ENCODE measurements around the gene OR2A5. TPM values are rescaled to one million over a fixed set of nuclear protein-coding genes. Genes with fewer than 3 reads are reported as not detected.
"Not testable (repeated sequence)": the region's sequence is repeated elsewhere in the genome, so short reads cannot be mapped to it uniquely, and the experiment has no call there.

The OR2A5 gene
- polyA plus RNA-seq, 1 donor from 2014 or later = not detected

GRCh38 chr7:144006692-144007042 lies 42.1 kb upstream of the OR2A5 start:
- no peaks in the 10 kb centered on the region for H3K9me2 ChIP-seq (ENCODE audit: insufficient read depth, low read length)
- H3K27ac ChIP-seq (ENCODE audit: low read length) = no peak overlapping the region
- no peaks in the 10 kb centered on the region for H3F3A ChIP-seq (ENCODE audit: insufficient read depth, low read length, poor library complexity, severe bottlenecking)
- H4K20me1 ChIP-seq (ENCODE audit: insufficient read depth) = no peaks in the 10 kb centered on the region
- H2AFZ ChIP-seq (ENCODE audit: low read depth, low read length) = no peak overlapping the region
- H3K9ac ChIP-seq (ENCODE audit: low read length) = no peak overlapping the region
- H3K79me2 ChIP-seq (replicated peaks; ENCODE audit: insufficient read depth, low read length) = no peaks in the 10 kb centered on the region
- no peaks in the 10 kb centered on the region for H3K27me3 ChIP-seq (ENCODE audit: insufficient read depth, low read depth, low read length)
- no peak overlapping the region for H3K4me2 ChIP-seq (ENCODE audit: low read length)
- H3K4me3 ChIP-seq (ENCODE audit: low read length) = no peak overlapping the region
- no peaks in the 10 kb centered on the region for H3K36me3 ChIP-seq (ENCODE audit: insufficient read depth, low read length)
- TF ChIP-seq EZH2 (IDR thresholded peaks at IDR 0.05; ENCODE audit: borderline replicate concordance, insufficient read depth, low read length, poor library complexity, severe bottlenecking) (no peak), POLR2AphosphoS5 (IDR thresholded peaks at IDR 0.05) (no peak), REST (IDR thresholded peaks at IDR 0.05; ENCODE audit: borderline replicate concordance) (no peak)
- H3K9me3 ChIP-seq (ENCODE audit: low read length) = peaks cover 4% of the 10 kb centered on the region

DNA sequence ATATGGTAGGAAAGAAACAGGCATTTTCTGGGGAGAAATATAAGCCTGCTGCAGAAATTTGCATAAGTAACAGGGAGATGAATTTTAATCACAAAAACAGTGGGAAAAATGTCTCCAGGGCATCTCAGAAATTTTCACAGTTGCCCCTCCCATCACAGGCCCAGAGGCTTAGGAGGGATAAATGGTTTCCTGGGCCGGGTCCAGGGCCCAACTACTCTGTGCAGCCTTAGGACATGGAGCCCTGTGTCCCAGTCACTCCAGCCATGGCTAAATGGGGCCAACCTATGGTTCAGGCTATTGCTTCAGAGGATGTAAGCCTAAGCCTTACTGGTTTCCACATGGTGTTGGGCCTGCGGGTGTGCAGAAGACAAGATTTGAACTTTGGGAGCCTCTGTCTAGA lies 39.4 kb upstream of the OR2A5 start:
- TF ChIP-seq REST (IDR thresholded peaks at IDR 0.05; ENCODE audit: borderline replicate concordance) (no peak), SMC3 (conservative IDR thresholded peaks at IDR 0.05; ENCODE audit: poor library complexity) (no peak), CTCF (IDR thresholded peaks at IDR 0.05; ENCODE audit: poor library complexity, severe bottlenecking) (no peak), RAD21 (conservative IDR thresholded peaks at IDR 0.05) (no peak), MXI1 (conservative IDR thresholded peaks at IDR 0.05; ENCODE audit: poor library complexity, severe bottlenecking) (no peak), TAF1 (IDR thresholded peaks at IDR 0.05; ENCODE audit: low read depth) (no peak), EZH2 (IDR thresholded peaks at IDR 0.05; ENCODE audit: borderline replicate concordance, insufficient read depth, low read length, poor library complexity, severe bottlenecking) (no peak), EP300 (conservative IDR thresholded peaks at IDR 0.05; ENCODE audit: poor library complexity, severe bottlenecking) (no peak), POLR2AphosphoS5 (IDR thresholded peaks at IDR 0.05) (no peak)
- no peak overlapping the region for H3K9ac ChIP-seq (ENCODE audit: low read length)
- H2AFZ ChIP-seq (ENCODE audit: low read depth, low read length) = no peak overlapping the region
- no peak overlapping the region for H3K4me3 ChIP-seq (ENCODE audit: low read length)
- no peak overlapping the region for H3K4me2 ChIP-seq (ENCODE audit: low read length)
- no peaks in the 10 kb centered on the region for H3F3A ChIP-seq (ENCODE audit: insufficient read depth, low read length, poor library complexity, severe bottlenecking)
- no peaks in the 10 kb centered on the region for H3K36me3 ChIP-seq (ENCODE audit: insufficient read depth, low read length)
- H4K20me1 ChIP-seq (ENCODE audit: insufficient read depth) = no peaks in the 10 kb centered on the region
- H3K79me2 ChIP-seq (replicated peaks; ENCODE audit: insufficient read depth, low read length) = no peaks in the 10 kb centered on the region
- no peaks in the 10 kb centered on the region for H3K9me2 ChIP-seq (ENCODE audit: insufficient read depth, low read length)
- no peak overlapping the region for H3K27ac ChIP-seq (ENCODE audit: low read length)
- H3K27me3 ChIP-seq (ENCODE audit: insufficient read depth, low read depth, low read length) = no peaks in the 10 kb centered on the region
- peaks cover 4% of the 10 kb centered on the region for H3K9me3 ChIP-seq (ENCODE audit: low read length)

GRCh38 chr7:144010061-144010460 lies 38.7 kb upstream of the OR2A5 start:
- not testable (repeated sequence) for H3K27ac ChIP-seq (ENCODE audit: low read length); H3K9me2 ChIP-seq (ENCODE audit: insufficient read depth, low read length); H3K79me2 ChIP-seq (replicated peaks; ENCODE audit: insufficient read depth, low read length); H3K4me2 ChIP-seq (ENCODE audit: low read length); H4K20me1 ChIP-seq (ENCODE audit: insufficient read depth); H3K9ac ChIP-seq (ENCODE audit: low read length); H3K4me3 ChIP-seq (ENCODE audit: low read length); H3K27me3 ChIP-seq (ENCODE audit: insufficient read depth, low read depth, low read length); H2AFZ ChIP-seq (ENCODE audit: low read depth, low read length); H3F3A ChIP-seq (ENCODE audit: insufficient read depth, low read length, poor library complexity, severe bottlenecking); H3K9me3 ChIP-seq (ENCODE audit: low read length); H3K36me3 ChIP-seq (ENCODE audit: insufficient read depth, low read length)

DNA sequence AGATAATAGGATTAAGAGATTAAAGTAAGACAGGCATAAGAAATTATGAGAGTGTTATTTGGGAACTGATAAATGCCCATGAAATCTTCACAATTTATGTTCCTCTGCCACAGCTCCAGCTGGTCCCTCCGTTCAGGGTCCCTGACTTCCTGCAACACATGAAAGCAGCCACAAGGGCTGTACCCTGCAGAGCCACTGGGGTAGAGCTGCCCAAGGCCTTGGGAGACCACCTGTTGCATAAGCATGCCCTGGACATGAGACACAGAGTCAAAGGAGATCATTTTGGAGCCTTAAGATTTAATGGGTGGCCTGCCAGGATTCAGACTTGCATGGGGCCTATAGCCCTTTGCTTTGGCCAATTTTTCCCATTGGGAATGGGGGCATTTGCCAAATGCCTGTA lies 37.9 kb upstream of the OR2A5 start:
- H3K9me2 ChIP-seq (ENCODE audit: insufficient read depth, low read length); H3K36me3 ChIP-seq (ENCODE audit: insufficient read depth, low read length); H3K79me2 ChIP-seq (replicated peaks; ENCODE audit: insufficient read depth, low read length); H3K9me3 ChIP-seq (ENCODE audit: low read length); H4K20me1 ChIP-seq (ENCODE audit: insufficient read depth); H3K27ac ChIP-seq (ENCODE audit: low read length); H3K4me3 ChIP-seq (ENCODE audit: low read length); H3K4me2 ChIP-seq (ENCODE audit: low read length); H3F3A ChIP-seq (ENCODE audit: insufficient read depth, low read length, poor library complexity, severe bottlenecking); H2AFZ ChIP-seq (ENCODE audit: low read depth, low read length); H3K9ac ChIP-seq (ENCODE audit: low read length); H3K27me3 ChIP-seq (ENCODE audit: insufficient read depth, low read depth, low read length): not testable (repeated sequence)
